Measurements from ENCODE around the gene POLR1E.
A peak's percentile ranks its signal among the peaks of the same experiment; 100 is the strongest.
"Not testable (repeated sequence)": the region's sequence is repeated elsewhere in the genome, so short reads cannot be mapped to it uniquely, and the experiment has no call there.

Gene POLR1E

GRCh38 chr9:37507566-37508134, 21.9 kb downstream of the POLR1E start:
- no peak for DNase-seq

- DNase-seq, result no peak
Measured at GRCh38 chr9:37508135-37508833, 22.5 kb downstream of the POLR1E start.

- DNase-seq, result no peak
Measured at GRCh38 chr9:37508834-37509206, 23.1 kb downstream of the POLR1E start.

GRCh38 chr9:37509536-37509935, 23.8 kb downstream of the POLR1E start:
- no peak for DNase-seq

GRCh38 chr9:37510053-37510452, 24.3 kb downstream of the POLR1E start:
- not testable (repeated sequence) for DNase-seq

GRCh38 chr9:37511016-37512010, 25.6 kb downstream of the POLR1E start:
- DNase-seq, result no peak

GRCh38 chr9:37512437-37512836, 26.7 kb downstream of the POLR1E start:
- no peak for DNase-seq

GRCh38 chr9:37514415-37514814, 28.7 kb downstream of the POLR1E start:
- DNase-seq, result not testable (repeated sequence)

- DNase-seq, result no peak
Measured at GRCh38 chr9:37514999-37515398, 29.3 kb downstream of the POLR1E start.

GRCh38 chr9:37515620-37516258, 30.0 kb downstream of the POLR1E start:
- no peak for DNase-seq

GRCh38 chr9:37517923-37518322, 32.2 kb downstream of the POLR1E start:
- DNase-seq, result no peak

- no peak for DNase-seq
Measured at GRCh38 chr9:37520641-37521040, 34.9 kb downstream of the POLR1E start.

- DNase-seq, result no peak
Measured at GRCh38 chr9:37521111-37521510, 35.4 kb downstream of the POLR1E start.

- no peak for DNase-seq
Measured at GRCh38 chr9:37522971-37523370, 37.2 kb downstream of the POLR1E start.

- DNase-seq, result no peak
Measured at GRCh38 chr9:37523916-37524315, 38.2 kb downstream of the POLR1E start.

GRCh38 chr9:37528652-37529471, 43.1 kb downstream of the POLR1E start:
- DNase-seq, result peak; percentile 94

- DNase-seq, result no peak
Measured at GRCh38 chr9:37531699-37532098, 46.0 kb downstream of the POLR1E start.

GRCh38 chr9:37534412-37534811, 48.7 kb downstream of the POLR1E start:
- DNase-seq, result no peak

GRCh38 chr9:37534901-37535300, 49.2 kb downstream of the POLR1E start:
- DNase-seq, result no peak

GRCh38 chr9:37538099-37538498, 52.4 kb downstream of the POLR1E start:
- DNase-seq, result no peak

GRCh38 chr9:37539634-37540033, 53.9 kb downstream of the POLR1E start:
- DNase-seq, result no peak

- peak; percentile 49 for DNase-seq
Measured at GRCh38 chr9:37540634-37541033, 54.9 kb downstream of the POLR1E start.

Data from DMS153 (cell line).